Glomerular visceral epithelial cell (primary cell): ENCODE results near the gene PDZRN3.
A peak's percentile ranks its signal among the peaks of the same experiment; 100 is the strongest.

Experiments used
- DNase-seq: peaks from one replicate; pipeline ENCODE4 v3.0.0-alpha.2; 2016; ENCODE audit errors: extremely low spot score

Gene PDZRN3

GRCh38 chr3:73520931-73521461, 103.7 kb downstream of the PDZRN3 start:
- no peak for DNase-seq

GRCh38 chr3:73516631-73517030, 108.1 kb downstream of the PDZRN3 start:
- DNase-seq = no peak

- DNase-seq = peak; percentile 87
These were observed 111.5 kb downstream of the PDZRN3 start for GRCh38 chr3:73513260-73513659.

- DNase-seq = no peak
These were observed 112.9 kb downstream of the PDZRN3 start for GRCh38 chr3:73511571-73512525.

GRCh38 chr3:73510784-73511183, 114.0 kb downstream of the PDZRN3 start:
- DNase-seq = no peak

GRCh38 chr3:73510334-73510733, 114.4 kb downstream of the PDZRN3 start:
- DNase-seq = no peak

- no peak for DNase-seq
These were observed 114.9 kb downstream of the PDZRN3 start for GRCh38 chr3:73509816-73510215.

- DNase-seq = no peak
These were observed 115.7 kb downstream of the PDZRN3 start for GRCh38 chr3:73509066-73509465.

- peak; percentile 62 for DNase-seq
These were observed 116.3 kb downstream of the PDZRN3 start for GRCh38 chr3:73508330-73508954.

- no peak for DNase-seq
These were observed 119.9 kb downstream of the PDZRN3 start for GRCh38 chr3:73504852-73505251.

GRCh38 chr3:73504239-73504638, 120.5 kb downstream of the PDZRN3 start:
- DNase-seq = no peak

- DNase-seq = no peak
These were observed 121.0 kb downstream of the PDZRN3 start for GRCh38 chr3:73503781-73504180.

- DNase-seq = peak; percentile 69
These were observed 121.8 kb downstream of the PDZRN3 start for GRCh38 chr3:73502609-73503583.

GRCh38 chr3:73500321-73500720, 124.4 kb downstream of the PDZRN3 start:
- no peak for DNase-seq

- DNase-seq = peak; percentile 58
These were observed 125.0 kb downstream of the PDZRN3 start for GRCh38 chr3:73499787-73500186.

- DNase-seq = no peak
These were observed 125.7 kb downstream of the PDZRN3 start for GRCh38 chr3:73498764-73499622.

- no peak for DNase-seq
These were observed 126.9 kb downstream of the PDZRN3 start for GRCh38 chr3:73497646-73498406.

GRCh38 chr3:73493543-73494308, 131.0 kb downstream of the PDZRN3 start:
- no peak for DNase-seq

- no peak for DNase-seq
These were observed 132.6 kb downstream of the PDZRN3 start for GRCh38 chr3:73492186-73492585.
